Measurements from ENCODE around the gene TSFM. TPM values are rescaled to one million over a fixed set of nuclear protein-coding genes. Genes with fewer than 3 reads are reported as not detected.
A peak's percentile ranks its signal among the peaks of the same experiment; 100 is the strongest.

Gene TSFM
- total and polyA plus RNA-seq, 8 donors: 7.2 to 16.7 (median 13.5) TPM

DNA sequence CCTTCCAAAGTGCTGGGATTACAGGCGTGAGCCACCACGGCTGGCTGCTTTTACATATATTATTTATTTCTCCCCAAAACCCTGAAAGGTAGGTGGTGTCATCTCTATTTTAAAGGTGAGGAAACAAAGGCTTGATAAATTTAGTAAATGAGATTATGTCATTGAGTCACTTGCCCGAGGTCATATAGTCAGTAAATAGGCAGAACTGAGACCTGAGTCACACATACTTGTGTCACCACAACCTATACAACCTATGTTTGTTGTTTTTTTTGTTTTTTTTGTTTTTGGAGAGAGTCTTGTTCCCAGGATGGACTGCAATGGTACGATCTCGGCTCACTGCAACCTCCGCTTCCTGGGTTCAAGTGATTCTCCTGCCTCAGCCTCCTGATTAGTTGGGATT is 12.8 kb downstream of the TSFM start:
- H3K4me3 ChIP-seq: no peak overlapping the region
- intact Hi-C loops (cut with DNase I): no loop called here
- H3K27ac ChIP-seq: no peak overlapping the region
- DNase-seq (no peak), FAIRE-seq (no peak), ATAC-seq (no peak)
- H3K9me3 ChIP-seq: no peaks in the 10 kb centered on the region
- no peaks in the 10 kb centered on the region for H3K27me3 ChIP-seq
- no peaks in the 10 kb centered on the region for H3K4me1 ChIP-seq
- peaks cover 0 to 62% (median 10%) of the 10 kb centered on the region in 3 donors for H3K36me3 ChIP-seq
- TF ChIP-seq, protein P1, sequence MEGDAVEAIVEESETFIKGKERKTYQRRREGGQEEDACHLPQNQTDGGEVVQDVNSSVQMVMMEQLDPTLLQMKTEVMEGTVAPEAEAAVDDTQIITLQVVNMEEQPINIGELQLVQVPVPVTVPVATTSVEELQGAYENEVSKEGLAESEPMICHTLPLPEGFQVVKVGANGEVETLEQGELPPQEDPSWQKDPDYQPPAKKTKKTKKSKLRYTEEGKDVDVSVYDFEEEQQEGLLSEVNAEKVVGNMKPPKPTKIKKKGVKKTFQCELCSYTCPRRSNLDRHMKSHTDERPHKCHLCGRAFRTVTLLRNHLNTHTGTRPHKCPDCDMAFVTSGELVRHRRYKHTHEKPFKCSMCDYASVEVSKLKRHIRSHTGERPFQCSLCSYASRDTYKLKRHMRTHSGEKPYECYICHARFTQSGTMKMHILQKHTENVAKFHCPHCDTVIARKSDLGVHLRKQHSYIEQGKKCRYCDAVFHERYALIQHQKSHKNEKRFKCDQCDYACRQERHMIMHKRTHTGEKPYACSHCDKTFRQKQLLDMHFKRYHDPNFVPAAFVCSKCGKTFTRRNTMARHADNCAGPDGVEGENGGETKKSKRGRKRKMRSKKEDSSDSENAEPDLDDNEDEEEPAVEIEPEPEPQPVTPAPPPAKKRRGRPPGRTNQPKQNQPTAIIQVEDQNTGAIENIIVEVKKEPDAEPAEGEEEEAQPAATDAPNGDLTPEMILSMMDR (IDR thresholded peaks at IDR 0.05): no peak
- 92 to 95% methylated on average over 6 of the region's 6 CpGs for WGBS, 2 donors

DNA sequence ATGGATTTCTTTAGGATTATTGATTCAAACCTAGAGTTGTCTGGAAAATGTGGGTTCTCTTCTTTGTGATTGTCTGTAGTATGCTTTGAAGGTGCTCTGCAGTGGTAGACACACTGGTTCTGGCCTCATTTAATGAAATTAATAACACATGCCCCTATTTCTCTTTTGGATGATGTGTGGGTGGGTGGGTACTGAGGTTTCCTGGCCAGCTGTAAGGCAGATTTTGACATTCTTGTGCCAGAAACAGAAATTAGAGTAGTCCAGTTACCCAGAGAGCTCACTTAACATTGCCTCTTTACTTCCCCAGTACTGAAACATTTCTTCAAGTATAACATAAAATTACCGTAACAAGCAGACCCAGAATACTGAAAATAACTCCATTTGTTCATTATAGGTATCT is 14.4 kb downstream of the TSFM start:
- Histone ChIP-seq H3K27ac (no peak overlapping the region), H3K36me3 (peaks cover 0 to 72% (median 10%) of the 10 kb centered on the region in 3 donors), H3K9me3 (no peaks in the 10 kb centered on the region), H3K4me3 (no peak overlapping the region), H3K4me1 (no peaks in the 10 kb centered on the region), H3K27me3 (no peaks in the 10 kb centered on the region)
- intact Hi-C loops (cut with DNase I): no loop called here
- no peak for ATAC-seq
- 100% methylated on average over 1 of the region's 1 CpG for WGBS, 2 donors
- no peak for FAIRE-seq
- TF ChIP-seq, protein P1 (IDR thresholded peaks at IDR 0.05): no peak
- no peak for DNase-seq

DNA sequence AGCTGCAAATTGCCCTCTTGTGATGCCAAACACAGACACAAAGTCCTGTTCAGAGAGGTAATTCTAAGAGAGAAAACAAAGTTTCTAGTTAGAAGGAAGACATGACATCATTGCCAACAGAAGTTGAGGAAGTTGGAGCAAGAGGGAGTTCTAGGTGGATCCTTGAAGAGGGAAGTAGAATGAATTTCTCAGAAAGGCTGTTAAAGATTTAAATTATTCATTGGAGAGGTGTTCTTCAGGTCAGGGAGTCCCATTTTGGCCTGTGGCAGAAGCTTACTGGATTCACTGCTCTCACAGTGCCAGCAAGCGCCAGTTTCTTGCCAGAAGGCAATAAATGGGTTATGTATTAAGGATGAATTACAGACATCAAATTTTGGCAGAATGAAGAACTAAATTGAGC is 15.3 kb downstream of the TSFM start:
- intact Hi-C loops (cut with DNase I): no loop called here
- 75 to 88% methylated on average over 1 of the region's 1 CpG for WGBS, 2 donors
- Histone ChIP-seq H3K9me3 (no peaks in the 10 kb centered on the region), H3K36me3 (peaks cover 0 to 70% (median 10%) of the 10 kb centered on the region in 3 donors), H3K27ac (peak overlapping the region in 2 of 4 donors; percentile 0 to 4), H3K4me3 (no peak overlapping the region), H3K4me1 (no peaks in the 10 kb centered on the region), H3K27me3 (no peaks in the 10 kb centered on the region)
- FAIRE-seq (no peak), DNase-seq (no peak), ATAC-seq (peak in 1 of 4 donors; percentile 63)
- TF ChIP-seq, protein P1 (IDR thresholded peaks at IDR 0.05): no peak

DNA sequence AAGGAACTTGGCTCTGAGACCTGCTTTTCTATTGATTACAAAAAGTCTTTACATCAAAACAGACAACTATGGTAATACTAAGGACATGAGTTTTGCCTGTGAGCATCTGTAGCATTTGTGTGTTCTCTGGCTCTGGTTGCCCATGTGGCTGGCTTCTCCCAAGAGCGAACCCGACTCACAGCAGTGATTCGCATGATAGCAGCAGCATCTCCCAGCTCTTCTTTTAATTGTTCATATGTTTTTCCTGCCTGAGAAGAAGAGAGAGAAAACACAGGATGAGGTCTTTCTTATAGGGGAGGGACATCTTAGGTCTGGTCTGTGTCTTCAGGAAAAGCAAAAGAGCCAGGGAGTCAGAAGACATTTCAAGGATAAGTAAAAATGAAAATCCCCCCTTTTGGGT is 18.4 kb downstream of the TSFM start:
- no peak overlapping the region for H3K4me3 ChIP-seq
- no peaks in the 10 kb centered on the region for H3K9me3 ChIP-seq
- peaks cover 0 to 55% (median 2%) of the 10 kb centered on the region in 3 donors for H3K36me3 ChIP-seq
- no peak overlapping the region for H3K27ac ChIP-seq
- TF ChIP-seq, protein P1 (IDR thresholded peaks at IDR 0.05): no peak
- FAIRE-seq (no peak), DNase-seq (no peak), ATAC-seq (no peak)
- H3K4me1 ChIP-seq: no peaks in the 10 kb centered on the region
- WGBS, 2 donors: 92 to 99% methylated on average over 3 of the region's 3 CpGs
- no peaks in the 10 kb centered on the region for H3K27me3 ChIP-seq
- intact Hi-C loops (cut with DNase I): loop anchor here in 1 of 3 donors (10.0 kb wide), 1 partner anchor 104 kb away; no protein-coding TSS in a partner anchor

DNA sequence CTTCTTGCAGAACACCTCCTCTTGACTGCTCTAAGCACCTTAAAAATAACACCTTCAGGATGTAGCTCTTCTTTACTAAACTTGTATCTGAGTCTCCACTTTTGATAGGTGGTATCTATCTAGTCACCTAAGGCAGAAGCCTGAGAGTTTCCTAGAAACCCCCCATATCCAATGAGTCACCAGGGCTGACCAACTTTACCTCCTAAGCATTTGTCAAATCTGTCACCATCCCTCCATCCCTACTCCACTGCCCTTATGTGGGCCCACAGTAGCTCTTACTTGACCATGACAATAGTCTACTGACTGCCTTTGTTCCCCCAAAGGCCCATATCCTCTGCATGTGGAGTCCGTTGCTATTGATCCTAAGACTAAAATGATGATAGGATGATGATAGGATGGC is 20.0 kb downstream of the TSFM start:
- TF ChIP-seq, protein P1 (IDR thresholded peaks at IDR 0.05): no peak
- Histone ChIP-seq H3K4me3 (no peak overlapping the region), H3K4me1 (no peaks in the 10 kb centered on the region), H3K36me3 (peaks cover 0 to 54% (median 5%) of the 10 kb centered on the region in 3 donors), H3K27me3 (no peaks in the 10 kb centered on the region), H3K27ac (no peak overlapping the region), H3K9me3 (no peaks in the 10 kb centered on the region)
- intact Hi-C loops (cut with DNase I): loop anchor here in 1 of 3 donors (10.0 kb wide), 1 partner anchor 102 kb away; no protein-coding TSS in a partner anchor
- no peak for FAIRE-seq
- DNase-seq: no peak
- 88 to 89% methylated on average over 1 of the region's 1 CpG for WGBS, 2 donors
- ATAC-seq: no peak

All from pancreas (tissue), 10 donors.